ENCODE measurements around the gene MARCHF3. TPM values are rescaled to one million over a fixed set of nuclear protein-coding genes. Genes with fewer than 3 reads are reported as not detected.

Gene MARCHF3
- total RNA-seq, 1 experiment from 2014 or later = 16.1 TPM

DNA sequence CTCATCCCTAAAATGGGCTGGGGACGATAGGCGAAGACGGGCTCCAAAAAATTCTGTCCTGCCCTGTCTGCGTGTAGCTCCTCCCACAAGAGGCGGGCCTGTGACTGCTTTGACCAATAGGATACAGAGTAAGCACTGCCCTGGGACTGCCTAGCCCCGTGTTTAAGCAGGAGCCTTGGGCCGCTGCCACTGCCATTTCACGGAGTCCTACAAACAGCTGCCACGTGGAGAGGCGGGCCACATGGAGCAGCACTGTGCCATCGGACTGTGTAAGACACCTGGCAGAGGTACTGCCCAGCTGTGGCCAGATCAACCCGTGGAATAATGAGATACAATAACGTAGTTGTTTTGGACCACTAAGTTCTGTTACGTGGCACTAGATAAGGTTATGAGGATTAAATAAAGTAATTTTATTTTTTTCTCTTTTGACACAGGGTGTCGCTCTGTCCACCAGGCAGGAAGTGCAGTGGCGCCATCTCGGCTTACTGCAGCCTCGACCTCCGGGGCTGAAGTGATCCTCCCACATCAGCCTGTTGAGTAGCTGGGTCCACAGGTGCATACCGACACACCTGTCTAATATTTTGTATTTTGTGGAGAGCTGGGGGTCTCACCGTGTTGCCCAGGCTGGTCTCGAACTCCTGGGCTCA is 166.2 kb downstream of the MARCHF3 start (continued):
- TF ChIP-seq, protein P1, sequence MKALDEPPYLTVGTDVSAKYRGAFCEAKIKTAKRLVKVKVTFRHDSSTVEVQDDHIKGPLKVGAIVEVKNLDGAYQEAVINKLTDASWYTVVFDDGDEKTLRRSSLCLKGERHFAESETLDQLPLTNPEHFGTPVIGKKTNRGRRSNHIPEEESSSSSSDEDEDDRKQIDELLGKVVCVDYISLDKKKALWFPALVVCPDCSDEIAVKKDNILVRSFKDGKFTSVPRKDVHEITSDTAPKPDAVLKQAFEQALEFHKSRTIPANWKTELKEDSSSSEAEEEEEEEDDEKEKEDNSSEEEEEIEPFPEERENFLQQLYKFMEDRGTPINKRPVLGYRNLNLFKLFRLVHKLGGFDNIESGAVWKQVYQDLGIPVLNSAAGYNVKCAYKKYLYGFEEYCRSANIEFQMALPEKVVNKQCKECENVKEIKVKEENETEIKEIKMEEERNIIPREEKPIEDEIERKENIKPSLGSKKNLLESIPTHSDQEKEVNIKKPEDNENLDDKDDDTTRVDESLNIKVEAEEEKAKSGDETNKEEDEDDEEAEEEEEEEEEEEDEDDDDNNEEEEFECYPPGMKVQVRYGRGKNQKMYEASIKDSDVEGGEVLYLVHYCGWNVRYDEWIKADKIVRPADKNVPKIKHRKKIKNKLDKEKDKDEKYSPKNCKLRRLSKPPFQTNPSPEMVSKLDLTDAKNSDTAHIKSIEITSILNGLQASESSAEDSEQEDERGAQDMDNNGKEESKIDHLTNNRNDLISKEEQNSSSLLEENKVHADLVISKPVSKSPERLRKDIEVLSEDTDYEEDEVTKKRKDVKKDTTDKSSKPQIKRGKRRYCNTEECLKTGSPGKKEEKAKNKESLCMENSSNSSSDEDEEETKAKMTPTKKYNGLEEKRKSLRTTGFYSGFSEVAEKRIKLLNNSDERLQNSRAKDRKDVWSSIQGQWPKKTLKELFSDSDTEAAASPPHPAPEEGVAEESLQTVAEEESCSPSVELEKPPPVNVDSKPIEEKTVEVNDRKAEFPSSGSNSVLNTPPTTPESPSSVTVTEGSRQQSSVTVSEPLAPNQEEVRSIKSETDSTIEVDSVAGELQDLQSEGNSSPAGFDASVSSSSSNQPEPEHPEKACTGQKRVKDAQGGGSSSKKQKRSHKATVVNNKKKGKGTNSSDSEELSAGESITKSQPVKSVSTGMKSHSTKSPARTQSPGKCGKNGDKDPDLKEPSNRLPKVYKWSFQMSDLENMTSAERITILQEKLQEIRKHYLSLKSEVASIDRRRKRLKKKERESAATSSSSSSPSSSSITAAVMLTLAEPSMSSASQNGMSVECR (CRISPR knock-in tag; IDR thresholded peaks at IDR 0.05; ENCODE audit: borderline replicate concordance) = no peak
- TF ChIP-seq, protein P2, sequence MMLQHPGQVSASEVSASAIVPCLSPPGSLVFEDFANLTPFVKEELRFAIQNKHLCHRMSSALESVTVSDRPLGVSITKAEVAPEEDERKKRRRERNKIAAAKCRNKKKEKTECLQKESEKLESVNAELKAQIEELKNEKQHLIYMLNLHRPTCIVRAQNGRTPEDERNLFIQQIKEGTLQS (CRISPR knock-in tag; conservative IDR thresholded peaks at IDR 0.05) = no peak
- TF ChIP-seq ZNF121 (CRISPR knock-in tag; IDR thresholded peaks at IDR 0.05) (no peak), NR3C1 (CRISPR knock-in tag; conservative IDR thresholded peaks at IDR 0.05; ENCODE audit: low read depth) (no peak), ESRRA (CRISPR knock-in tag; IDR thresholded peaks at IDR 0.05; ENCODE audit: borderline replicate concordance) (no peak), MXD4 (CRISPR knock-in tag; IDR thresholded peaks at IDR 0.05; ENCODE audit: borderline replicate concordance) (no peak), SMAD3 (CRISPR knock-in tag; IDR thresholded peaks at IDR 0.05; ENCODE audit: borderline replicate concordance) (no peak)

DNA sequence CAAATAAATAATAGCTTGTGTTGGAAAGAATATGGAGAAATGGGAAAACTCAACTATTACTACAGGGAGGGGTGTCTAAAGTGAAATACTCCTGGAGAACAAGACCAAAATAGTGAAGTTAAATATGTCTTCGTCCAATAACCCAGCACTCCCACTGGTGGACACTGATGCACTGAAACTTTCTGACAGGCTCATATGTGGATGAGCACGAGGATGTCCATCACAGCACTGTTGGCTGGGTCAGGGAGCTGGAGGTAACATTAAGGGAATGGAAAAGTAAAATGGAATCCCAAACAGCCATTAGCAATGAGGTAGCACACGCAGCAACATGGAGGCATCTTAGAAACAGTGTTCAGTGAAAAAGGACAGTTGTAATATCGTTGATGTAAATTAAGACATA is 167.0 kb downstream of the MARCHF3 start:
- CTCF ChIA-PET = no interaction called here
- no peak overlapping the region for H3K27ac Mint-ChIP-seq
- H3K4me3 Mint-ChIP-seq = no peak overlapping the region
- H3K9me3 Mint-ChIP-seq = no peaks in the 10 kb centered on the region
- H3K27me3 Mint-ChIP-seq (ENCODE audit: low read depth) = no peaks in the 10 kb centered on the region
- POLR2A ChIA-PET = no interaction called here
- H3K4me1 Mint-ChIP-seq = peaks cover 6% of the 10 kb centered on the region
- H3K36me3 Mint-ChIP-seq = peaks cover 5% of the 10 kb centered on the region
- DNase-seq (ENCODE audit: low spot score) (no peak), ATAC-seq (no peak)
- TF ChIP-seq, protein P3, sequence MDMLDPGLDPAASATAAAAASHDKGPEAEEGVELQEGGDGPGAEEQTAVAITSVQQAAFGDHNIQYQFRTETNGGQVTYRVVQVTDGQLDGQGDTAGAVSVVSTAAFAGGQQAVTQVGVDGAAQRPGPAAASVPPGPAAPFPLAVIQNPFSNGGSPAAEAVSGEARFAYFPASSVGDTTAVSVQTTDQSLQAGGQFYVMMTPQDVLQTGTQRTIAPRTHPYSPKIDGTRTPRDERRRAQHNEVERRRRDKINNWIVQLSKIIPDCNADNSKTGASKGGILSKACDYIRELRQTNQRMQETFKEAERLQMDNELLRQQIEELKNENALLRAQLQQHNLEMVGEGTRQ (CRISPR knock-in tag; IDR thresholded peaks at IDR 0.05) = no peak
- TF ChIP-seq, protein P4, sequence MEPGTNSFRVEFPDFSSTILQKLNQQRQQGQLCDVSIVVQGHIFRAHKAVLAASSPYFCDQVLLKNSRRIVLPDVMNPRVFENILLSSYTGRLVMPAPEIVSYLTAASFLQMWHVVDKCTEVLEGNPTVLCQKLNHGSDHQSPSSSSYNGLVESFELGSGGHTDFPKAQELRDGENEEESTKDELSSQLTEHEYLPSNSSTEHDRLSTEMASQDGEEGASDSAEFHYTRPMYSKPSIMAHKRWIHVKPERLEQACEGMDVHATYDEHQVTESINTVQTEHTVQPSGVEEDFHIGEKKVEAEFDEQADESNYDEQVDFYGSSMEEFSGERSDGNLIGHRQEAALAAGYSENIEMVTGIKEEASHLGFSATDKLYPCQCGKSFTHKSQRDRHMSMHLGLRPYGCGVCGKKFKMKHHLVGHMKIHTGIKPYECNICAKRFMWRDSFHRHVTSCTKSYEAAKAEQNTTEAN (CRISPR knock-in tag; IDR thresholded peaks at IDR 0.05) = no peak
- TF ChIP-seq, protein P5, sequence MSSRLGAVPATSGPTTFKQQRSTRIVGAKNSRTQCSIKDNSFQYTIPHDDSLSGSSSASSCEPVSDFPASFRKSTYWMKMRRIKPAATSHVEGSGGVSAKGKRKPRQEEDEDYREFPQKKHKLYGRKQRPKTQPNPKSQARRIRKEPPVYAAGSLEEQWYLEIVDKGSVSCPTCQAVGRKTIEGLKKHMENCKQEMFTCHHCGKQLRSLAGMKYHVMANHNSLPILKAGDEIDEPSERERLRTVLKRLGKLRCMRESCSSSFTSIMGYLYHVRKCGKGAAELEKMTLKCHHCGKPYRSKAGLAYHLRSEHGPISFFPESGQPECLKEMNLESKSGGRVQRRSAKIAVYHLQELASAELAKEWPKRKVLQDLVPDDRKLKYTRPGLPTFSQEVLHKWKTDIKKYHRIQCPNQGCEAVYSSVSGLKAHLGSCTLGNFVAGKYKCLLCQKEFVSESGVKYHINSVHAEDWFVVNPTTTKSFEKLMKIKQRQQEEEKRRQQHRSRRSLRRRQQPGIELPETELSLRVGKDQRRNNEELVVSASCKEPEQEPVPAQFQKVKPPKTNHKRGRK (CRISPR knock-in tag; IDR thresholded peaks at IDR 0.05; ENCODE audit: borderline replicate concordance) = no peak
- TF ChIP-seq MYBL2 (CRISPR knock-in tag; IDR thresholded peaks at IDR 0.05) (no peak), NFATC4 (CRISPR knock-in tag; IDR thresholded peaks at IDR 0.05) (no peak), TCF7 (CRISPR knock-in tag; IDR thresholded peaks at IDR 0.05; ENCODE audit: low read depth) (no peak), JUN (CRISPR knock-in tag; IDR thresholded peaks at IDR 0.05) (no peak), CREB1 (CRISPR knock-in tag; IDR thresholded peaks at IDR 0.05) (no peak), ZNF138 (CRISPR knock-in tag; conservative IDR thresholded peaks at IDR 0.05) (no peak), FOXP1 (CRISPR knock-in tag; IDR thresholded peaks at IDR 0.05; ENCODE audit: borderline replicate concordance) (no peak), KAT7 (CRISPR knock-in tag; IDR thresholded peaks at IDR 0.05; ENCODE audit: borderline replicate concordance) (no peak), RELA (CRISPR knock-in tag; IDR thresholded peaks at IDR 0.05; ENCODE audit: borderline replicate concordance) (no peak), ESRRA (CRISPR knock-in tag; IDR thresholded peaks at IDR 0.05; ENCODE audit: borderline replicate concordance) (no peak)
- TF ChIP-seq, protein P6, sequence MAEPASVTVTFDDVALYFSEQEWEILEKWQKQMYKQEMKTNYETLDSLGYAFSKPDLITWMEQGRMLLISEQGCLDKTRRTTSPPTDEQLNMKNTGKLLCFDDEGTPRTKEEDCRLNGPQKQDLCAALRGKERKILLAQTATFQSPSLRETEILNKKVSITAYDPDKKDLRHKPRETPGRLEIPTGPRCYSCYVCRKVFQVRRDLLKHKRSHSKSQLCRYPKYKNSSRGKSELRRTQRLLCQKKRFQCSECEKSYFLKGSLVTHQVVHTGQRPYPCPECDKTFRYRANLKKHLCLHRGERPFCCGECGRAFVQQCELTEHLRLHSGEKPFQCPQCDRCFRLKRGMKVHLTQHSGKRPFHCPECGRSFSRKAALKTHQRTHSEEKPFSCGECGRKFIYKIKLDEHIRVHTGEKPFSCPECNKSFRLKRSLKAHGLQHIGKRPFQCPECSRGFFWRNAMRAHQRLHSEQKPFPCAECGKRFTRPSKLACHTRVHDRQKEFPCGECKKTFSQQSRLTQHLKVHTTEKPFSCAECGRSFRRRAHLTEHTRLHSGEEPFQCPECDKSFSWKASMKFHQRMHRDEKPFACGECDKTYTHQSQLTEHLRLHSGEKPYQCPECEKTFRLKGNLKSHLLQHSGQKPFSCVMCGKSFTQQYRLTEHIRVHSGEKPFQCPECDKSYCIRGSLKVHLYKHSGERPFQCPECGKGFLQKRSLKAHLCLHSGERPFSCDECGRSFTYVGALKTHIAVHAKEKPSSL (CRISPR knock-in tag; conservative IDR thresholded peaks at IDR 0.05) = no peak
- TF ChIP-seq, protein P7, sequence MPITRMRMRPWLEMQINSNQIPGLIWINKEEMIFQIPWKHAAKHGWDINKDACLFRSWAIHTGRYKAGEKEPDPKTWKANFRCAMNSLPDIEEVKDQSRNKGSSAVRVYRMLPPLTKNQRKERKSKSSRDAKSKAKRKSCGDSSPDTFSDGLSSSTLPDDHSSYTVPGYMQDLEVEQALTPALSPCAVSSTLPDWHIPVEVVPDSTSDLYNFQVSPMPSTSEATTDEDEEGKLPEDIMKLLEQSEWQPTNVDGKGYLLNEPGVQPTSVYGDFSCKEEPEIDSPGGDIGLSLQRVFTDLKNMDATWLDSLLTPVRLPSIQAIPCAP (CRISPR knock-in tag; IDR thresholded peaks at IDR 0.05) = no peak
- TF ChIP-seq, protein P8, sequence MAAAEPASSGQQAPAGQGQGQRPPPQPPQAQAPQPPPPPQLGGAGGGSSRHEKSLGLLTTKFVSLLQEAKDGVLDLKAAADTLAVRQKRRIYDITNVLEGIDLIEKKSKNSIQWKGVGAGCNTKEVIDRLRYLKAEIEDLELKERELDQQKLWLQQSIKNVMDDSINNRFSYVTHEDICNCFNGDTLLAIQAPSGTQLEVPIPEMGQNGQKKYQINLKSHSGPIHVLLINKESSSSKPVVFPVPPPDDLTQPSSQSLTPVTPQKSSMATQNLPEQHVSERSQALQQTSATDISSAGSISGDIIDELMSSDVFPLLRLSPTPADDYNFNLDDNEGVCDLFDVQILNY (CRISPR knock-in tag; IDR thresholded peaks at IDR 0.05) = no peak

Data from WTC11 (cell line).